ENCODE results near the gene DOCK8.

The DOCK8 gene

GRCh38 chr9:316382-316965 is 101.8 kb downstream of the DOCK8 start:
- DNase-seq = no peak

DNA sequence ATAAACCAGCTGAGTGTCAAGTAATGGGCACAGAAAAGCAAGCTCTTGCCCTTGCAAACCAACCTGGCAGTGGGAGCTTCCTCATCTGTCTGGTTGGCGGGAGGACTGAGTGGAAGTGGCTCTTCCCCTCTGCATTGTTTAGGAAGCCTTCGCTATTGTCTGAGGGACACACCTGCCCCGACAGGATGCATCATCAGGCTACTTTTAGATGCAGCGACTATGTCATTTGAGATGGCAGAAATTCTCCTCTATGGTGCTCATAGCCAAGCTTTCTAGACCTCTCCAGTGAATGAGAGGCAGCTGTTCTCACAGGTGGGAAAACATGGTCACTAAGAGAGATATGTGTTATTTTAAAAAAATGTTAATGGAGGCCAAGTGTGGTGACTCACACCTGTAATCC is 104.0 kb downstream of the DOCK8 start:
- DNase-seq = peak; percentile 90

GRCh38 chr9:324971-325370 is 110.3 kb downstream of the DOCK8 start:
- no peak for DNase-seq

DNA sequence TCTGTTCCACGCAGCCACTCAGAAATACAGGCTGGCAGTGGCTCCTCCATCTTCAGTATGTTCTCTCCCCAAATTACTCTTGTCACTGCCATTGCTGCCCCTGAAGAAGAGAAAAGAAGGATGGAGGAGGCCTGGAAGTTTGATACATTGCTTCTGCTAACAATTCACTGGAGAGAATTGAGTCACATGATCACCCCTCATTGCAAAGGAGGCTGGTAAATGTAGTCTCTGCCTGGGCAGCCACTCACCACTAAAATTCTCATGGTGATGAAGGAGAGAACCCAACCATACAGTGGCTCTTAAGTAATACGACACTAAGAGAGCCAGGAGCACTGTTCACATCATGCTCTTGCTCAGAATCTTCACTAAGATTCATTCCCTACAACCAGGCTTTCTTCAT is 112.0 kb downstream of the DOCK8 start:
- DNase-seq = no peak

- DNase-seq = no peak
Measured at GRCh38 chr9:328453-328852, 113.8 kb downstream of the DOCK8 start.

- no peak for DNase-seq
Measured at GRCh38 chr9:331197-331596, 116.5 kb downstream of the DOCK8 start.

GRCh38 chr9:335373-335772 is 120.7 kb downstream of the DOCK8 start:
- DNase-seq = no peak

DNA sequence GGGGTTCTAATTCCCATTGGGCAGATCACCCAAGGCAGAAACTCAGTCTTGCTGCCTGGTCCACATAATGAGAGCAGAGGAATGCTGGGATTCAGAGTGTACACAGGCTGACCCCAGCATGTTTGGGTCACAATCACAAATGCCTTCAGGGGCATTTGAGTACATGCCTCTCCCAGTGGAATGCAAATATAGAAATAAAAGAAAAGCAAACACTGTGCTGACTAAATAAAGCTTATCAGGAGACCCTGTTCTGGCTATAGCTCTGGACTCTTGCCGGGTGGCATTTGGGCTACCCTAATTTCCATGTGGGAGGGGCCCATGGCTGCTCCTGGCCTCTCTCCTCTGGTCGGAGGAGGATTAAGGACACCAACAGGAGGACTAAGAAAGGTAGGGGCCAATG is 121.4 kb downstream of the DOCK8 start:
- DNase-seq = no peak

GRCh38 chr9:338602-339001 is 123.9 kb downstream of the DOCK8 start:
- no peak for DNase-seq

- no peak for DNase-seq
Measured at GRCh38 chr9:341634-342421, 127.2 kb downstream of the DOCK8 start.

GRCh38 chr9:343773-344172 is 129.1 kb downstream of the DOCK8 start:
- no peak for DNase-seq

GRCh38 chr9:346111-346571 is 131.5 kb downstream of the DOCK8 start:
- DNase-seq = no peak

DNA sequence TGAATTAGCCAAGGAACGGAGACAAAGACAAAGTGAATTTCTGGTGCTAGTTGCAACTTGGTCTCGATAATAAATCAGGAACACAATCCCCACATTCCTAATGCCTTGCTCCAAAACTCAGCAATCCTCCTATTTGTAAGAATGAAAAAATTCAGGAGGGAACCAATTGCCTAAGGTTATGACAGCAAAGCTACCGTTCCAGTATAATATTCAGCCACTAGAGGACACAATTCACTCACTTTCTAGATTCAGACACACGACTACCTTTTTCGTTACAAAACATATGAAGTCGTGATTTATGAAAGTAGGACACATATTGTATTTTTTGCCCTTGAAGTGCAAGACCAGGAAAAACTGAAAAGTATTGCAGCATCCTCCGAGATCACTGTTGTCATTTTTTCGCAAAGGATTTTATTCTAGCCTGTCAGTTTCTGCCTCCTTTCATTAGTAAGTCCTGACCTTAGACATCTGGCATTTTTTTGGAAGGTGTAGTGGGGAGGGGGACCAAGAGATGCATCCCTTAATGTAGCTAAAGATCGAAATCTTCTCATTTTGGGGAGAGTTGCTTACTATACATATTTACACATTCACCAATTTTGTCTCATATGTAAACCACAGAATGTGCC is 133.1 kb downstream of the DOCK8 start:
- DNase-seq = peak; percentile 47

DNA sequence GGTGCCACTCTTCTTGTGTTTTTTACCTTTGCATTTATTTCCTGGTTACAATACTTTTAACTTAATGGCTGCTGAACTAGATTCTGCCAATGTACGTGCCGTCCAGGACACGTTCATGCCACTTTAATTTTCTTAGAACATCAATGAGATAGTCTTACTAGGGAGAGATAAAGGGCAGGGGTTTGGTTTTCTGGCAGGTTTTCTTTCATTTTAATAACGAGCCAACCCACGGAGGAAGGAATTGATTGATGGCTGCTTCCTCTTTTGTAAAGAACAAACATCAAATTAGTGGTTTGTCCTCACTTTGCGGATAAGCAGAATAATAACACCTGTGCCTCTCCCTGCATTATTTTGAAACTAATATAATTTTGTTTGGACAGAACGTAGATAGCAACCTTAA is 135.7 kb downstream of the DOCK8 start:
- no peak for DNase-seq

DNA sequence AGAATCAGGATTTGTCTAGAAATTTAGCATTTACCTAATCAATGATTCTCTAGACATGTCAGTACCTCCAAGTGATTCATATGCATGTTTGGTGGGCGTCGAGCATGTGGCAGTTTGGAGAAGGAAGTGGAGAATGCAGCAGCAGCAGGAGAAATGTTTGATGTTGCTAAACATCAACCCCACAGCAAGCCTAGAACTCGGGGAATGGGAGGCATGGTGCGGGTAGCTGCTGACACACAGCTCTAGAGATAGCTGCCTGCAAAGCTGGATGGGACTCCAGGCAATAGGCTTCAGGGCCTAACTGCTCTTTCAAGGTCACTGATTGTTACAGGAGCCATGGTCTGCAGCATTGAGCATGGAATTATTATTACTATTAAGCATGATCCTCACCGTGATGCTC is 137.3 kb downstream of the DOCK8 start:
- DNase-seq = no peak

DNA sequence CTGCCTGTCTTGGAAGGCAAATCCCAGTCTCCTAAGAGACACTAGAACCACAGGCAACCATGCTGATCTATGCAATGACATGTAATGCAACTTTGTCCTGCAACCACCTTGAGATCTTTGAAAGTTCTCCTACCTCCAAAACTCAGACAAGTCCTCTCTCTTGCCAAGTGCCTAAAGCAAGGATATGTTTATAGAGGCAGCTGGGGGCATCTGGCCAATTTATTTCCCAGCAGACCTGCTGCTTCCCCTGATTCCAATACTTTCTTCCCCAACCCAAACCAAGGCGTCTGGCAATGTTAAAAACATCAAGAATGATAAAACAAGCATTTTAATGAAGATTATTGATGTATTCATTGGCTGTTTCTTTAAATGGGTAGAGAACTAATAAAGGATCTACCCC is 138.4 kb downstream of the DOCK8 start:
- no peak for DNase-seq

DNA sequence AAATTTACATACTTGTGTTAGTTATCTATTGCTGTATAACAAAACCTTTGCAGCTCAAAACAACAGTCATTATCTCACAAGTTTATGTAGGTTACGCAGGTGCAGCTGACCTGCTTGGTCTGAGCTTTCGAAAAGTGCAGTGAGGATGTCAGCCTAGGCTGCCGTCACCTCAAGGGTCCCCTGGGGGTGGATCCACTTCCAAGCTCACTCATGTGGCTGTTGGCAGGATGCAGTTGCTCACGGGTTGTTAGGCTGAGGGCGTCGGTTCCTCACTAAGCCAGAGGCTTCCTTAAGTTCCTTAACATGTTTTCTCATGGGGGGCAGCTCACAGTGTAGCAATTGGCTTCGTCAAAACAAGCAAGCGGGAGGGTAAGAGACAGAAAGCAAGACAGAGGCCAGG is 139.8 kb downstream of the DOCK8 start:
- no peak for DNase-seq

- no peak for DNase-seq
Measured at GRCh38 chr9:357560-357959, 142.9 kb downstream of the DOCK8 start.

DNA sequence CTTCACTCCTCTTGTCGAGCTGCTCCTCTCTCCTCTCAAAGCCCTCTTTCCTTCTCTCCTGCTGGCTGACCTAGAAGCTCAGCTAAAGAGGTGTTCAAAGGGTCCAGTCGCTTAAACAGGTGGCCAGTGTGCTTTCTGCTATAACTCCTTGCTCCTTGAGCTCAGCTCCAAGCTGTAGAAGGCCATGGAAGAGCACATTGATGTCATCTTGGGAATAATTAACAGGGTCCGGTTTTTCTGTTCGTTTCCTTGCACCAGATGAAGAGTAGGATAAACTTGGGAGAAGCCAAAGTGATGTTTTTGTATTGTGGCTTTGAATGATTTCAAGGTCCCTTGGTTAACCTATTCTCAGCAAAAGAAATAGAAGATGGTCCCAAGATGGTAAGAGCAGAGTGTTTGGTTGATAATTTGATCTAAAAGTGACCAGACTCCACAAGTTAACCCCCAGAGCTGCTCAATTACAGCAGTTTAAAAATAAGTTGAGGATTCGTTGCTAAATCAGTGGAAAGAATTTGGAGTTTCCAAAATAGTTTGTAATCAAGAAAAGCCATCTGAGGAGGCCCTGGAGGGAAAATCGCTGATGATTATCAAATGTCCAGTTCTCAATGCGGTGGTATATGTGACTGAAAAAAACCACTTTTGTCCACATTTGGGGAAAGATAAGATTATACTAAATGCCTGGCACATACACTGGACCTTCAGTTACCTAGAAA is 148.1 kb downstream of the DOCK8 start:
- no peak for DNase-seq

DNA sequence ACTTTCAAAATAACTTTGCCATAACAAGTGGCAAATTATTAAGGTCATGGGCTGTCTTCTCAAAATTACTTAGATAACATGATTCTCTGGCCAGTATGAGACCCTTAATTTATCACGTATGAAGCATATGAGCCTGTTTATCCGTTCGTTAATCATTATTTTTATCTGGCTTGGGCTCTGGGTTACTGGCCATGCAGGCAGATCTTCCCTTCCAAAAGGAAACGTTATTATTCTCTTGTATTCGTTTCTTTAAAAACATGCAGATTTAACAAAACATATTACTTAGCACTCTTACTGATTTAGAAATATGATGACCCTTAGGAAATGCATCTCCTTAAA is 148.6 kb downstream of the DOCK8 start:
- no peak for DNase-seq

- DNase-seq = no peak
Measured at GRCh38 chr9:365436-365835, 150.8 kb downstream of the DOCK8 start.

- DNase-seq = no peak
Measured at GRCh38 chr9:366620-367019, 152.0 kb downstream of the DOCK8 start.

- DNase-seq = no peak
Measured at GRCh38 chr9:370086-370485, 155.4 kb downstream of the DOCK8 start.

DNA sequence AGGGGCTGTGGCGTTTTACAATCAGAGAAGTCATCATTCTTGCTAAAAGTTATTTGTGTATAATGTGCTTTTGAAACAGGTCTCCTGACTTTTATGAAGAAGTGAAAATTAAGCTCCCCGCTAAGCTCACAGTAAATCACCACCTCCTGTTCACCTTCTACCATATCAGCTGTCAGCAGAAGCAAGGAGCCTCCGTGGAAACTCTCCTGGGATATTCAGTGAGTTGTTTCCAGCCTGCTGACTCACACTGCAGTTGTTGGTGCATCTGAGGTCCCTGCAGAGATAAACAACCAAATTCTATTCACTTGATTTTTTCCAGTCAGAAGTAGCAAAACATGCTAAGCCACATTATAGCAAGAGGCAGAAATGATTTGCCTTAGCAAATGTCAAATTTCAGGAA is 156.7 kb downstream of the DOCK8 start:
- DNase-seq = no peak
